GF-D8 (cell line): ENCODE measurements around the gene BPTF.
"Not testable (repeated sequence)": the region's sequence is repeated elsewhere in the genome, so short reads cannot be mapped to it uniquely, and the experiment has no call there.

ENCODE experiments used
- DNase-seq: peaks from one replicate; lab custom pipeline; 2025; lab: John Stamatoyannopoulos, UW

BPTF gene

DNA sequence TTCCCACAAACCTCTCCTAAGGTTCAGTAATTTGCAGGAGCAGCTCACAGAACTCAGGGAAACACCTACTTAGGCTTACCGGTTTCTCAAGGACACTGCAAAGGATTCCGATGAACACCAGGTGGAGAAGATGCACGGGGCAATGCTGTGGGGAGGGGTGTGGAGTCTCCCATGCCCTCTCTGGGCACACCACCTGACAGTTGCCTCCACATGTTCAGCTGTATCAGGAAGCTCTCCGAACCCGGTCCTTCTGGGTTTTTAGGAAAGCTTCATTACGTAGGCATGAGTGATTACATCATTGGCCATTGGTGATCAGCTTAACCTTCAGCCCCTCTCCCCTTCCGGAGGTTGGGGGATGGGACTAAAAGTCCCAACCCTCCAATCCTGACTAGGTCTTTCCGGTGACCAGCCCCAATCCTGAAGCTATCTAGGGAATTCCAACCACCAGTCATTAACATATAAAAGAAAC is 149.3 kb downstream of the BPTF start:
- no peak for DNase-seq

DNA sequence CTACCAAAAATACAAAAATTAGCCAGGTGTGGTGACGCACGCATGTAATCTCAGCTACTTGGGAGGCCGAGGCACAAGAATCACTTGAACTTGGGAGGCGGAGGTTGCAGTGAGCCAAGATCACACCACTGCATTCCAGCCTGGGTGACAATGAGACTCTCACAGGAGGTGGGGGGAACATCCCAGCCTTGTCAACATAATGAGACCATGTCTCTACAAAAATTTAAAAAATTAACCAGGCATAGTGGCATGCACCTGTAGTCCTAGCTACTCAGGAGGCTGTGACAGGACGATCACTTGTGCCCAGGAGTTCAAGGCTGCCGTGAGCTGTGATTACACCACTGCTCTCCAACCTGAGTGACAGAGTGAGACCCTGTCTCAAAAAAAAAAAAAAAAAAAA is 151.0 kb downstream of the BPTF start:
- not testable (repeated sequence) for DNase-seq

DNA sequence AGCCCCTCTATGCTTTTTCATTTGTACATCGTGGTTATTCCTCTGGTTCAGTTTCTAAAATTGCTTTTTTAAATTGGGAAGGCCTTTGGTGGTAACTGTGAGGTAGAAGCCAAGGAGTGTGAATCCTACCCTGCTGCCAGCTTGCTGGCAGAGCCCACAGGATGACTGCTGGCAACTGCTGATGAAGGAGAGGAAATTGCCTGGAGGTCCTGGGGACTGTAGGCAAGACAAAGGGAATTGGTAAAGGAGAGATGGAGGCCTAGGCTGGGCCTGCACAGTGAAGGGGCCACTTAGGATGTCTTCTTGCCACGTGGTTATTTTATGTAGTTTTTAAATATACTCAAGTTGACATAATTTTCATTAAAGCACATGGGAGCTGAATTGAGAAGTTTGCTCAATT is 155.2 kb downstream of the BPTF start:
- no peak for DNase-seq

DNA sequence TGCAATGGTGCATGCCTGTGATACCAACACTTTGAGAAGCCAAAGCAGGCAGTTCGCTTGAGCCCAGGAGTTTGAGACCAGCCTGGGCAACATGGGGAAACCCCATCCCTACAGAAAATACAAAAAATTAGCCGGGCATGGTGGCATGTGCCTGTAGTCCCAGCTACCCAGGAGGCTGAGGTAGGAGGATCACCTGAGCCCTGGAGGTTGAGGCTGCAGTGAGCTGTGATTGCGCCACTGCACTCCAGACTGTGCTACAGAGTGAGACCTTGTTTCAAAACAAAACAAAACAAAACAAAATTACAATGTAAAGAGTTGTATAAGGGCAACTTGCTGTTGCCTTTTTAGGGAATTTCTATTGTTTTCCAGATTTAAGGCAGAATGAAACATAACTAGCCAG is 155.6 kb downstream of the BPTF start:
- not testable (repeated sequence) for DNase-seq

DNA sequence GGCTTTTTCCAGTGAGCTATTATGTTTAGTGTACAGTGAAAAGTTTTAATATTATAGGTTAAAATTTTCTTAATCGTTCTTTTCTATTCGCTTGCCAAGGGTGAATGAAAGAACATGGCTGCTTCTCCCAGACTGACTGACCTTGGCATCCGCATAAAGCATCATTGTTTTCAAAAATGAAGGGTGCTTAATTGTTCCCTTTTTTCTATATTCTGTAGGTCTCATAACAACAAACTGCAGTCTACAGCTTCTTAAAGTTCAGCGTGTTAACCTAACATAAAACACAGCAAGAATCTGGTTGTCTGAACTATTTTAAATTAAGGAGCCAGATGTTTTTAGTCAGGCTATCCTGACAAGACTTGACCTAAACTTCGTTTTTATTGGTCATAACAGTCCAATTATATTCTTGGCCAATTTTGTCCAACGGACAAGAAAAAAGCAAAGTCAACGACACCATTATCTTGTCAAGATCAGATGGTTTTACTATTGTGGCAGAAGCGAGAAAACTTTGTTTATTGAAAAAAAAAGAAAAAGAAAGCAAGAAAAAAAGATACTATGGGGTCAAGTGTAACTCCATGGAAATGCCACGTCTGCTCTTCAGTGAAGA is 156.8 kb downstream of the BPTF start:
- DNase-seq: no peak

DNA sequence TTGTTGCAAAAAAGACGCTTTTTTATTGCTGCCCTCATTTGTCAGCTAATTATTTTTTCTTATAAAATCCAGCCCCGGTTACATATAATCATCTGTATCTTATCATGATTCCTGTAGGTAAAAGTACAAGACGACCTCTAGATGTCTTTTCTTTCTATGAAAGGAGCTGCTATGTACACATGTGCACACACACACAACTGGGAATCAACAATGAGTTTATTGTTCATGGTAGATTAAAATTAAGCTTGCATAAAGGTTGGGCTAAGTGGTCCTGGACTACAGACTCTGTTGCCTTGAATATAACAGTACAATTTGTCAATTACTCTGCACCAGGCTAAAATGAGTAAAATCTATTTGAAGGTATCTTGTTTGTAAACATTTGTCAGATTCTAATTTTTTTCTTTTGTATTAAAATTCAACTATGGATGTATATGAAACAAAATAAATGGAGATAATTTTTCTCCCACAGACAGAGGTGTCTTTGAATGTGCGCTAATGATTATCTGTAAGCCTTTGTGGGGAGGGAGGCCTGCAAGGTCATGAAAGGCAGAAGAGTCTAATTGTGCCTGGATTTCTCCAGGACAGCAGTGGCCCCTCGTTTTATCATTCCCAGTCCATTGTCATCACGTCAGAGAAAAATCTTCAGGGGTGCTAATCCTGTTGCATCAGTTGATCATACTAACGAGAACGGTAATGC is 157.5 kb downstream of the BPTF start:
- DNase-seq: no peak

DNA sequence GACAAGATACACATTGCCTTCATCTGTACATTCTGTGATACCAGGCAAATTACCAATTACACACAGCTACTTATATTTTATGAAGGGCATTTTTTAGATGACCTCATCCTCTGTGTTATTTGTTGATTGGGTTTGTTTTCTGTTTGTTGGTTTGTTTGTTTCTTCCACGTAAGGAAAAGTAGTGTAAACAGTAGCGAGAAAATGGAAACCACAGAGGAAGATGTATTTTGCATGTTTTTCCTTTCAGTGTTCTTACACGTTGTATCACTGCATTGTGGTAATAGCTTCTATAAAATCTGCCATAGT is 158.0 kb downstream of the BPTF start:
- no peak for DNase-seq

DNA sequence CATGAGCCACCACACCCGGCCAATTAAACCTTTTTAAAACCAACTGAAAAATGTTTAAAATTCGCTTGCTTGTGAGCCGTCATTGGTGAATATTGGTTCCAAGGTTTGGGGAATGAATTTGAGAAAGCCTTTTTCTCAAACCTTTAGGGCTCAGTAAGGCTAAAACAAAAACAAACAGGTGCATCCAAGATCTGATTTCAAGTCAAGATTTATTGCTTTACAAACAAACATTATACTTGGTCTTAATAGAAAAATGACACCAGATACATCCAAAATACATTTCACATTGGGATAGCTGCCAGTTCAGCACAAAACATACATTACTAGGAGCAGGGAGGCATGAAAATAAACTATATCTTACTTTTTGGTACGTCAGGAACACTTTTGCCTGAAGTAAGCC is 165.6 kb downstream of the BPTF start:
- no peak for DNase-seq

DNA sequence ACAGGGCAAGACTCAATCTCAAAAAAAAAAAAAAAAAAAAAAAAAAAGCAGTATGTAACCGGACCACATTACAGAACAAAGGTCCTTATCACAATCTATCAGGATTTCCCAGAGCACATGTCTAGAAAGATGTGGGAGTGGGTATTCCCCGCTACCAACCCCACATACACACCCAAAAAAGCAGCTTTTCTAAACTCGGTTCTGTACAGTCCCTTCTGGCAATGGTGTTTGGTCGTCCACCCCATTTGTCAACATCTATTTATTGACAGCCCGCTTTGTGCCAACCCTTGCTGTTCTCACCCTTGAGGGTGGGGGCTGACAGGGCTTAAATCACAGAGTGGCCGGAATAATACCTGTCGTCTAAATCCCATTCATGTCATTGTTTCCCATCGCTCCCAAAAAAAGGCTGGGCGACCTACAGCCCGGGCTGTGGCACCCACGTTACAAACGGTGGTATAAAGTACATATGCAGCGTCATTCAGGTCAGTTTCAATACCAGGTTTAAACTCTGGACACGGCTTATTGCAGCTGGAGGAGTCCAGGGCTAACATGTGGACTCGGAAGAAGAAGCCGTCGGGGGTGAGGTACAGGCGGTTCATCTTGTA is 167.3 kb downstream of the BPTF start:
- DNase-seq: no peak

DNA sequence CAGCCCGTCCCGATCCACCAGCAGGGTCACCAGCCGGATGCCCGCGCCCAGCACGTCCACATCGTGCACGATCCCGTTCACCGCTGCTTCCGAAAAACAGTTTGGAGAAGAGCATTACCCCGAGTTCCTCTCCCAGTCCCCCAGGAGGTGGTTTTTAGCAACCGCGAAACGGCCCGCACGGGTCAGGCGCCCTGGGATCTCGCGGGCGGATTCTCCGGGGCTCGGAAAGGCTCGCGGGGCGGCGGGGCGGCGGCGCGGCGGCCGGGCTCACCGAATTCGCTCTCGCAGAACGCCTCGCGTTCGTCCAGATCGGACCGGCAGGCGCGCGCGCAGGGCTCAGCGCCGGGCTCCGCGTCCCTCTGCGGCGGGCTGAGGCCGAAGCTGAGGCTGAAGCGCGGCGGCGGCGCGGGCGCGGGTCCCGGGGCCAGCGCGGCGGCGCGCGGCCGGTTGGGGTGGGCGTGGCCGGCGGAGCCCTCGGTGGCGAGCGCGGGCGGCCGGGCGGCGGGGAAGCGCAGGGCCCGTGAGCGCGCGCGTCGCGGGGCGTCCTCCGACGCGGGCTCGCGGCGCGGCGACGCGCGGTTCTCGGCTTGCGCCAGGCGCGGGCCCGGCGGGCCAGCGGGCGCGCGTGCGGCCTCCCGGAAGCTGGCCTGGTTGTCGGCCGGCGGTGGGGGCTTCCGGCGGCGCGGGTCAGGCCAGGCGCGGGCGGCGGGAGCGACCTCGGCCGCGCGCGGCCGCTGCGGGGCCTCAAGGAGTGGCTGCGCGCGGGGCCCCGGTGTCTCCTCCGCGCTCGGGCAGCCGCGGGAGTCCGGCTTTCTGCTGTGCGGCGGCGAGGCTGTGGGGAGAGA is 168.1 kb downstream of the BPTF start:
- peak; percentile 57 for DNase-seq

DNA sequence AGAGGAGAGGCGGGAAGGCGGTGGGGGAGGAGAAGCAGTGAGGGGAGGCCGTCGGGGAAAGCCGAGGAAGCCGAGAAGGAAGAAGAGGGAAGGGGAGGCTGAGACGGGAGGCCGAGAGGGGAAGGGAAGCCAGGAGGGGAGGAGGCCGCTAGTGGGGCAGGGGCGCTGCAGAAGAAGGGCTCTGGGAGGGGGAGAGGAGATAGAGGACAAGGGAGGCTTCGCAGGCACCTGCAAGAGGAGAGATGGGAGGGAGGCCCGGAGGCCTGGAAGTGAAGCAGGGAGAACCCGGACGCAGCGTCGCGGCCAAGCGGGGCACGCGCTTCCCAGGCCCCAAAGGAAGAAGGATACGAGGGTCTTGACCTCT is 168.7 kb downstream of the BPTF start:
- no peak for DNase-seq

DNA sequence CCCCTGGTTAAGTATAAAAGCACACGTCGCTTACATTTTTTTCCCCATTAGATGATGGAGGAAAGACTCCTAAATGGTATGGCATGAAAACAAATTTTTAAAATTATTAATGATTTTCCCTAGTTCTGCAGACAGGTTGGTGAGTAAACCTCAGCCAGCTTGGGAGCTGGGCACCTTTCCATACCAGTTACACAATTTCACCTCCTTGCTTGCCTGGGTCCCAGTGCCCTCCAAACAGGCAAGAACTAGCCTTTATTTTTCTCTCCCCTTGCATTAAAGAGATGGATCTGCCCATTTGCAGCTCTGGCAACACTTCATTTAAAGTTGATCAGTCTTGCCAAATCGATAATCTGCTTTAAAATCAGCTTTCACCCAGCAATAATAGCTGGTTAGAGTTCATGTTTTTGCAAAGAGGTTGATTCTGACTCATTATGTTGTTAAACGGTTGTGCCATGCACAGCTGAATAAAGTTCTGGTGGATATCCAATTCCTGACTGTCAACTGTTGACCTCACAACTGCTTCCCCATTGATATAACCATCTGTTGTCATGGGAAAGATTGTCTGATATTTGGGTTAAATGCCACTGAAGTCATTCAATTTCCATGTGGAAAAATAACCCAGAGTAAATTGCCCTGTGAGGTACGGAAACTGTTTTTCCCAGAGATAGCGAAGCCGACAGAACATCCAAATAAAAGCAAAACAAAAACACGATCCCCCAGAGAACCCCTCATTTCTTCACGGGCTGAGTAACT is 169.7 kb downstream of the BPTF start:
- no peak for DNase-seq

DNA sequence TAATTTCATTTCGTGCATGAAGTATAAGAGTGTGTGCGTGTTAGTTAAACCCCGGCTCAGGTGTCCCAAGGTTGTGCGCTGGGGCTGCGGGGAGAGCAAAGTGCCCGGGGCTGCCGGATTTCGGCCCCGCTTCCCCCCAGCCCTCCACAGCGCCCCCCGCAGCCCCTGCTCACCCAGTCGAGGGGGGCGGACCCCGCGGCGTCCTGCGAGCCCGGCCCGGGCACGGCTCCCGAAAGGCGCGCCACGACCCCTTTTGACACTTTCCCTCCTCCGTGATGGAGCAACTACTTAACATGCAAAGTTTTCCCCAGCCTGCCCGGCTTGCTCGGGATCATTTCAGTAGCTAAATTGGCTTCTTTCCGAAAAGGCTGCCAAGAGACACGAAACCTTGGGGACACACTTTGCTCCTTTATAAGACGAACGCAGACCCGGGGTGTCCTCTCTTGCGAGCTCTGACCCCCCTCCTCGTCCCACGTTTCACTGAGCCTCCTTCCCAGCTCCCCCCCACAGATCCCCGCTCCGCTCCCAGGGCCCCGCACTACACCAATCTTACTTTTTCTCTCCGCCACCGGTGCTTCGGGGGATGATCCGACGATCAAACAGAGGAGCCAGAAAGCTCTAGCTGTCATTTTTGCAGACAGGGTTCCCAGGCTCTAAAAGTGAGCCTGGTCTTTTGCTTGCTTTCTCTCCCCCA is 170.4 kb downstream of the BPTF start:
- no peak for DNase-seq

DNA sequence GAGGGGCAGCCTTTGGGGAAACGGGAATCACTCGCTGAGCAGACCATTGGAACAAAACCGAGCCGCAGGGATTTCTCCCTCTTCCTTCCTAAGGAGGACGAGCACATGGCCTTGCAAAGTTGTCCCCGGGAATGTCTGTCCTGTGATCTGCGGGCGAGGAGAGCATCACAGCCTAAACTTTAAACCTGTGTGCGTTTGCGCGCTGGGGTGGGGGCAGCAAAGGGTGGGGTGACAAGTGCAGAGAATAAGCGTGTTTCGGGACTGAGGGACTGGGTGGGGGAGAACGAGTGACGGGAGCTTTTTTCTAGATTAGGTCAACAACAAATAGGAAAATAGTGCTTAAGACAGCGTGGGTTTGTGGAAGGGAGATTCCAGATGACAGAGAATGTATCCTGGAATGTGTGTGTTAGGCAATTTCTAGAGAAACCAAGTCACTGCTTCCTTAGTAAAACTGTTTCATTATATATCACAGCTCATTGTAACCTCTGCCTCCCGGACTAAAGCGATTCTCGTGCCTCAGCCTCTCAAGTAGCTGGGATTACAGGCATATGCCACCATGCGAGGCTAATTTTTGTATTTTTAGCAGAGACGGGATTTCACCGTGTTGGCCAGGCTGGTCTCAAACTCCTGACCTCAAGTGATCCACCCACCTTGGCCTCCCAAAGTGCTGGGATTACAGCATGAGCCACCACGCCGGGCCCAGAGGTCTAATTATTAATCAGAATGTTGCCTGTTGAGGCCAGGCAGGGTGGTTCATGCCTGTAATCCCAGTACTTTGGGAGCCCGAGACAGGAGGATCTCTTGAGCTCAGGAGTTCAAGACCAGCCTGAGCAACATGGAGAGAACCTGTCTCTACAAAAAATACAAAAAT is 171.2 kb downstream of the BPTF start, which contains the start of gene C17orf58:
Gene C17orf58, minus strand, starts transcription at position 169 of the 871 bp plus-strand sequence. CDS start 271 bp downstream, outside the sequence.
- not testable (repeated sequence) for DNase-seq

DNA sequence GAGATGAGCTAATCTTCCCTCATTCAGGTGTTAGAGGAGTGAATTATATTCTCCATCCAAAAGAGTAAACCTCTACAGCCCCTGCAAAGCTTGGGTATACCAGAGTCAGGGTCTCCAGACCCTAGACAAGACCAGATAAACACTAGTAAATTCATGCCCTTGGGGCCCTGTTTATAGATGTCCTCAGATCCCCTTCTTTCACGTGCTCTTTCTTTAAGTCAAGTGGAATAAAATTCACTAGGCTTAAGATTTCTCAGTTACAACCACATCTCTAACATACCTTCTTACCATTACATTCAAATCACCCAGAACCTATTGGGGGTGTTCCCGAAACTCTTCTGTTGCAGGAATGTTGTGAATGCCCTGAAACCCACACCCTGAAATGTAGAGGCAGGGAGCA is 173.2 kb downstream of the BPTF start:
- no peak for DNase-seq

DNA sequence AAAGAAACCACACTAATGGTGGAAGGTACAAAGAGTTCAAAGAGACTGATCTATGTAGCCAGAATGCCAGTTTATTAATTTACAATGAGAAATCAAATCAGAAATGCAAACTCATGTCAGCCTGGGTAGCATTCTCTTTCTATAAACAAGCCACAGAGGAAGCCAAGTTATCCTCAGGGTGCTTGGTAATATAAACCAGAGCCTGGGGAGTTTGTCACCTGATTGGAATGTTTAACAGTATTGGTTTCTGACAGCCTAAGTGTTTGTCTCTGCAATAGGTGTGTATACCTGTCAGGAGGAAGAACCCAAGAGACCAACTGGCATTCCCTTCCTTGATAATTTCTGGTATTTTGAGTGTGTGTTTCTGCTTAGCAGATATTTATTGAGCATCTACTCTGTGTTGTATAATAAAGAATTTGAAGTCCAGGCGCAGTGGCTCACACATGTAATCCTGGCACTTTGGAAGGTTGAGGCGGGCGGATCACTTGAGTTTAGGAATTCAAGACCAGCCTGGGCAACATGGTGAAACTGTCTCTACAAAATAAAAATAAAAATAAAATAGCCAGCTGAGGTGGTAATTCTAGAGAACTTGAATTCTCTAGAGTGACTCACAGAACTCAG is 174.1 kb downstream of the BPTF start:
- no peak for DNase-seq

DNA sequence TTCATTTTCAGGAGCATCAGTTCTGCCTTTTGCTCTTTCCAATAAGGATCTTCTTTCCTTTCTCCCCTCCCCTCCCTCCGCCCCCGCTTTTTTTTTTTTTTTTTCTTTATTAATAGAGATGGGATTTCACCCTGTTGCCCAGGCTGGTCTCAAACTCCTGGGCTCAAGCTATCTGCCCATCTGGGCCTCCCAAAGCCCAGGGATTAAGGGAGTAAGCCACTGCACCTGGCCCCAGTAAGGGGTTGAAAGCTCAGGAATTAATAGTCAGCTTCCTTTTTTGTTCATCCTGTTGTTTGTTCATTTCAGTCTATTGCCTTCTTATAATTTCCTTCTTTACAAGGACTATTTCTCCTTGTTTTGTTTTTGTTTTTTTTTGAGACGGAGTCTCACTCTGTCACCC is 178.9 kb downstream of the BPTF start:
- DNase-seq: no peak

DNA sequence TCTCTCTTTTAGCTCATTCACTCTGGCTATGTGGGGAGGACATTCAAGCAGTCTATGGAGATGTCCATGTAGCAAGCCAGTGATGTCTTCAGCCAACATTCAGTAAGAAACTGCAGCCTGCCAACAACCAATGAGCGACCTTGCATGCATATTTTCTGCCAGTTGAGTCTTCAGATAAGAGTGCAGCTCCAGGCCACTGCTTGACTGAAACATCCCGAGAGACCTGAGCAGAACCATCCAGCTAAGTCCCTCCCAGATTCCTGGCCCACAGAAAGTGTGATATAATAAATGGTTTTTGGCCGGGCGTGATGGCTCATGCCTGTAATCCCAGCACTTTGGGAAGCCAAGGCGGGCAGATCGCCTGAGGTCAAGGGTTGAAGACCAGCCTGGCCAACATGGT is 181.5 kb downstream of the BPTF start:
- no peak for DNase-seq

DNA sequence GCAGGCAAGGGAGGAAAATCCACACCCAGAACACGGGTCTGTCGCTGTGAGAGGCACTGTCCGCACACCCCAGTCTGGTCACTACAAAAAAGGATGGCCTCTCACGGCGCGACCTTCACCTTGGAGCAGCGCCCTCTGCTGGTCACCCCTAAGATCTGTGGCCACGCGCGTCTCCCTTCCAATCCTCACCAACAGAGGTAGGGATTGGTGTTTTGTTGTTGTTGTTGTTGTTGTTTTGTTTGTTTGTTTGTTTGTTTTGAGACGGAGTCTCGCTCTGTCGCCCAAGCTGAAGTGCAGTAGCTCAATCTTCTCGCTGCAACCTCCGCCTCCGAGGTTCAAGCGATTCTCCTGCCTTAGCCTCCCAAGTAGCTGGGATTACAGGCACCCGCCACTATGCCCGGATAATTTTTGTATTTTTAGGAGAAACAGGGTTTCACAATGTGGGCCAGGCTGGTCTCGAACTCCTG is 185.9 kb downstream of the BPTF start:
- no peak for DNase-seq

DNA sequence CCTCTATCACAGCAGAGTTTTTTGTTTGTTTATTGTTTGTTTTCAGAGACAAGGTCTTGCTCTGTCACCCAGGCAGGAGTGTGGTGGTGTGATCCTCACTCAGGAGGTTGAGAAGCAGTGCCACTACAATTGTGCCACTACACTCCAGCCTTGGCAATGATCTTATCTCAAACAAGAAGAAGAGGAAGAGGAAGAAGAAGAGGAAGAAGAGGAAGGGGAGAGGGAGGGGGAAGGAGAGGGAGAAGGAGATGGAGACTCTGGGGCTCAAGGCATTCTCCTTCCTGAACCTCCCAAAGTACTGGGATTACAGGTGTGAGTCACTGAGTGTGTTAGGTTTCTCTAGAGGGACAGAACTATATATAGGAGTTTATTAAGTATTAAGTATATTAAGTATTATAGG is 188.1 kb downstream of the BPTF start:
- DNase-seq: peak; percentile 38
